Stimulated activated CD8-positive, alpha-beta memory T cell treated with anti-CD3 and anti-CD28 coated beads, Interleukin-4, amount 100 ng/mL, for 4 hours (primary cell): ENCODE measurements around the gene HNF4A.
"Not testable (repeated sequence)": the region's sequence is repeated elsewhere in the genome, so short reads cannot be mapped to it uniquely, and the experiment has no call there.

Experiments used
- DNase-seq, 2 donors: peaks; one replicate each; pipeline ENCODE4 v3.0.0-alpha.2; 2020; ENCODE audit warnings: low read depth in 2 of 2, low spot score in 1 of 2

The HNF4A gene

DNA sequence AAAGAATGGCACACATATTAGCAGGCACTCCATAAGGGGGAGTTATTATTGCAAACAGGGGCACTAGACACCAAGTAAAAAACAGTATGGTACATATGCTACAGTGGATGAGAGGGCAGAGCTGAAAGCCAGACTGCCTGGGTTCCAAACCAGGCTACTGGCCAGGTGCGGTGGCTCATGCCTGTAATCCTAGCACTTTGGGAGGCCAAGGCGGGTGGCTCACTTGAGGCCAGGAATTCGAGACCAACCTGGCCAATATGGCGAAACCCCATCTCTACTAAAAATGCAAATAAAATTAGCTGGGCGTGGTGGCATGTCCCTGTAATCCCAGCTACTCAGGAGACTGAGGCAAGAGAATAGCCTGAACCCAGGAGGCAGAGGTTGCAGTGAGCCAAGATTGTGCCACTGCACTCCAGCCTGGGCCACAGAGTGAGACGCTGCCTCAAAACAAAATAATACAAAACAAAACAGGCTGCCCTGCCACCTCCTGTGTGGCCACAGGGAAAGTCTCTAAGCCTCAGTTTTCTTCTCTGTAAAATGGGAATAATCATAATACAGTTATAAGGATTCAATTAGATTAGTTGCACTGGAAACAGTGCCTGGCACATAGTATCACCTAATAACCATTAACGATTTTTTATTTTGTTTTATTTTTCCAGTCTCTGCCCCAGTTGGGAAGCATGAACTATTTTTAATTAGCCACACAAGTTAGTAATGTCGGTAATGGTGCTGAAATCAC is 112.7 kb downstream of the HNF4A start:
- no peak for DNase-seq

DNA sequence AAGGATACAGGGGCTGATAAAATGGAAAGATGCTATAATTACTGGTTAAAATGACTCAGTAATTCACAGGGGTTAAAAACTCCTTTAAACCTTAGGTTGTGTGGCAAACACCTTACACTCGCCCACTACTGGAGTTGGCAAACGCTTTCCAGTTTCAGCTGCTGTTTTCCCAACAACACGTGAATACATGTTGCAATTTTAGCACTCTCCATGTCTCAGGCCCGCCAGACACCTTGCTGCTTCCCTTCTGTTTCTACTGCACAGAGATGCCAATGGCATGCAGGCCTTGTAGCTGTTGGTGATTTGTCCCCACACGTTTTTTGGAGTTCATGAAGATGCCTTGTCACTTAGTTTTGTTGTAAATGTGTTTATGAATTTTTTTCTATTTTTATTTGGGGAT is 114.8 kb downstream of the HNF4A start:
- DNase-seq: no peak

DNA sequence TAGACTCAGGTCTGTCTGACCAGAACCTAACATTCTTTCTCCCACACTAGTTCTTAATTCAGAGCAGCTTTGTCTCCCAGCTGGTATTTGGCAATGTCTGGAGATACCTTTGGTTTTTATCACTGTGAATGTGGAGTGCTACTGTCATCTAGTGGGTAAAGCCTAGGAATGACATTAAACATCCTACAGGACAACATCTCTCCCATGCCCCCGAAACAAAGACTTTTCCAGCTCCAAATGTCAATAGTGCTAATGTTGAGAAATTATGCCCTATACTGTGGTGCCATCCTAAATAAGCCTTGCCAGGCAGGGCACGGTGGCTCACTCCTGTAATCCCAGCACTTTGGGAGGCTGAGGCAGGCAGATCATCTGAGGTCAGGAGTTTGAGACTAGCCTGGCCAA is 116.0 kb downstream of the HNF4A start:
- no peak for DNase-seq

DNA sequence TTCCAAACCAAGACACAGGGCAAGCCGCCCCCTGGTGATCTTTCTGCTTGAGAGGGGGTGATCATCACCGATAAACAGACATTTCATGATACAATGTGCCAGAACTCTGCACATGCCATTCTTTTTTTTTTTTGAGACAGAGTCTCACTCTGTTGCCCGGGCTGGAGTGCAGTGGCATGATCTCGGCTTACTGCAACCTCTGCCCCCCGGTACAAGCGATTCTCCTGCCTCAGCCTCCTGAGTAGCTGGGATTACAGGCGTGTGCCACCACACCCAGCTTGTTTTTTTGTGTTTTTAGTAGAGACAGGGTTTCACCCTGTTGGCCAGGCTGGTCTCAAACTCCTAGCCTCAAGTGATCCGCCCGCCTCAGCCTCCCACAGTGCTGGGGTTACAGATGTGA is 116.8 kb downstream of the HNF4A start:
- not testable (repeated sequence) for DNase-seq

DNA sequence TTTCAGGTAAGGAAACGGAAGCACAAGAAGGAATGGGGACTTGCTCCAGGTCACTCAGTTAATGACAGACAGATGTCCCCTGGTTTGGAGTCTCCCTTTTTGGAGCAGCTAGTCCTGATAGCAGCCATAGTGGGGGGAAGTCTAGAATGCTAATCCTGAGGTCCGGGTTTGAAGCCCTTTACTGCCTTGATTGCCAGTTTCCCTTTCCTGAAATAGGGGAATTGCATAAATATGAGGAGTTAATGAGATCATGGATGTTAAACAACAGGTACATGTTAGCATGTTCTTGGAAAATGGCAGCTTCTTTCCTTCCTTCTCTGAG is 119.8 kb downstream of the HNF4A start:
- no peak for DNase-seq

DNA sequence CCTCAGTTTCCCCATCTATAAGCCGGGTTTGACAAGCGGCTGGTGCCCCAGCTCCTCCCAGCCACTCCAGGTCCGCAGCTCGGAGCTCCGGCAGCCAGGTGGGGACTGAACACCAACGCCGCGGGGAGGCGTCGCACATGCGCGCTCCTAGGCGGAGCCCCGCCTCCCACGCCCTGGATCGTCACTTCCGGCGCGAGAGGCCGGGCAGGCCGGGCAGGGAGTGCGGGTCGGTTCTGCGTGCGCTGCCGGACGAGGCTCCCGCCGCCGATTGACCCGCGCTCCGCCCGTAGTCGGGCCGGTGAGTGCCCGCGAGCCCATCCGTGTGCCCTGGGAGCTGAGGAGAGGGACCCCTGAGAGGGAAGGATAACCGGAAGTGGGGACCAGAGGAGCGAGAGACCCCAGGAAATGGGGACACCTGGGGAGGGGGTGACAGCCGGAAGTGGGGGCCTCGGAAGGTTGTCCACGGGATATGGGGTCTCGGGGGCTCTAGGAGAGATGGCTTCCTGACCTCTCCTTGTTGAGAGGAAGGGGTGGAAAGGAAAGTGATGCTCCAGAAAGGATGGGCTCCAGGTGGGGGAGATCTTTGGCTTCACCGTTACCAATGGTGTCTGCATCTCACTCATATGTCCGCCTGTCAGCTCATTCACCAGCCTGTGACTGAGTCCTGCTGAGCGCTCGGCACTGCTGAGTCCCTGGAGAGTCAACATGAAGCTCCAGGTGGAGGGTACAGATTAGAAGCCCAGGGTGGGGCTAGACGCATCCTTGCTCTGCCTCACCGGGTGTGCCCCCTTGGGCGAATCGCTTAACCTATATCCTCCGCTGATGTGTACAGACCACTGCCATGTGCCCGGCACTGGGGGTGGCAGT is 120.4 kb downstream of the HNF4A start, which contains the start of gene TTPAL:
TSS of gene TTPAL (plus strand) at position 181 of the 867 bp plus-strand sequence. CDS start 4,126 bp downstream, outside the sequence.
- DNase-seq: peak; percentile 78 to 80

DNA sequence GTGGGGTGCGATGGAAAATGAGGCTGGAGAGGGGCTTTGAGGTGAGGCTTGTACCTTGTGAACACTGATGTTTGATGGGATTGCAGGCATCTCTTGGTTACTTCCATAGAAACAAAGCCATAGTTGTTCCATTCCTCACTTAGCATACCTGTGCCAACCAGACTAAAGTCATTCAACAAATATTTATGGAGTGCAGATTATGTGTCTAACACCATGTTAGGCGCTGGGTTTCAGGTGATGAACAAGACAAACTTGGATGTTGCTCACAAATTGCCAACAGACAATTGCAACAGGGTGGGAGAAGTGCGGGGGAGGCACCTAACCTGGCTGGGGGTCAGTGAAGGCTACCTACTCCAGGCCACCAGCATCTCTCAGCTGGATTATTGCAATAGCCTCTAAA is 121.7 kb downstream of the HNF4A start:
- no peak for DNase-seq

DNA sequence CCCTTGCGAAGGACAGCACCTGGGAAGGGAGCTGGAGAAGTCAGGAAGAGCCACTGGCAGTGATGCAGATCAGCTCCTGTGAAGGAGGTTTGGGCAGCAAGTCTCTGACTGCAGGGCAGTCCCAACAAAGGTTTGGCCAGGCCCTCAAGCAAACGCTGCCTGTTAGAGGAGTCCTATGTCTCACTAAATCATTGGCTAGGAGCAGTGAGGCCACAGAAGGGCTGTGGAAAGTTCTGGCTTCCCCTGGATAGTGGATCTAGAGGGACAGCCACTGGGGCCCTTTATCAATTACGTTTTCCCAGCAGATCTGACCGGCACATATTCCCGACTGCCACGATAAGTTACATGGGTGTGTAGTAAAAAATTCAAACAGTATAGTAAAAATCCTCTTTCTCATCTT is 122.7 kb downstream of the HNF4A start:
- DNase-seq: no peak

DNA sequence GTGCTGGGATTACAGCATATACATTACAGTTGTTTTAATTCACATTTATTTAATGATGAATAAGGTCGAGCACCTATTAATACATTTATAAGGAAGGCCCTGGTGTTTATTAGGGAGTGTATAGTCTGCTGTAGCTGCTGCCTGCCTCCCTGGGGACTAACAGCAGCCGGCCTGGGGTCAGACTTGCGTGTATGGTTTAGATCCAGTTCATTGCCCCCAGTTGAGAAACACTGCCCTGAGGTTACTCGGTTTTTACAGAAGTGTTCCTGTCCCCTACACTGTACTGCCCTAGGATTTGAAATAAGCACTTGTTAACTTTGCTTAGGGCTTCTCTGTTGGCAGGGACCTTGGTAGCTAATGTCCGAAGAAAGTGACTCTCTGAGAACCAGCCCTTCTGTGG is 124.1 kb downstream of the HNF4A start:
- no peak for DNase-seq

DNA sequence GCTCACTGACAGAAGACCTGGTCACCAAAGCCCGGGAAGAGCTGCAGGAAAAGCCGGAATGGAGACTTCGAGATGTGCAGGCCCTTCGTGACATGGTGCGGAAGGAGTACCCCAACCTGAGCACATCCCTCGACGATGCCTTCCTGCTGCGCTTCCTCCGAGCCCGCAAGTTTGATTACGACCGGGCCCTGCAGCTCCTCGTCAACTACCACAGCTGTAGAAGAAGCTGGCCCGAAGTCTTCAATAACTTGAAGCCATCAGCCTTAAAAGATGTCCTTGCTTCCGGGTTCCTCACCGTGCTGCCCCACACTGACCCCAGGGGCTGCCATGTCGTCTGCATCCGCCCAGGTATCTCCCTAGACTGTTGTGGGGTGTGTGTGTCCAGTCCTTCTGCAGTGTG is 124.6 kb downstream of the HNF4A start:
- no peak for DNase-seq

DNA sequence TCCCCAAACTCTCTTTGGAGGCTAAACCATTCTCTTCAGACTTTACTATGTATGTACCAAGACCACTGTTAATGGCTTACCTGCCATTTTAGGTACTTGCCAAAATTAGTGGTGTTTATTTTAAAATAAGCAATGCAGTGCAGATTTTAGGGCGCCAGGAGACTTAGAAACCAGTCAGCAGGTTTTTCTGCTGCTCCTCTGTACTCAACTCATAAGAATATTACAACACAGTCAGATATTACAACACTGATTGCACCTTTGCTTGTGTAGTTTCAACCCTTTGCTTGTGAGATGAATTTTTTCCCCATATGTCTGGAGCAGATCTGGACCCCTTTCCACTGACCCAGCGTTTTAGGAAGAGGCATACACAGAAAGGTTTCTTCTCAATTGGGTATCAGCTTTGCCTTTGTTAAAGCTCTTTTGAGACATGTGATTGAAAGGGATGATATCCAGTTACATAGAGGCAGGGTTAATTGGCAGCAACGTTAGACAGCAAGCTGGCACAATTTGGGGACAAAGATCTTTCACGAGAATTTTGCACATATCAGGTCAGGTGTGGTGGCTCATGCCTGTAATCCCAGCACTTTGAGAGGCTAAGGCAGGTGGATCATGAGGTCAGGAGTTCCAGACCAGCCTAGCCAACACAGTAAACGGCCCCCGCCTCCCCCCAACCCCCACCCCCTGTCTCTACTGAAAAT is 126.4 kb downstream of the HNF4A start:
- DNase-seq: no peak

DNA sequence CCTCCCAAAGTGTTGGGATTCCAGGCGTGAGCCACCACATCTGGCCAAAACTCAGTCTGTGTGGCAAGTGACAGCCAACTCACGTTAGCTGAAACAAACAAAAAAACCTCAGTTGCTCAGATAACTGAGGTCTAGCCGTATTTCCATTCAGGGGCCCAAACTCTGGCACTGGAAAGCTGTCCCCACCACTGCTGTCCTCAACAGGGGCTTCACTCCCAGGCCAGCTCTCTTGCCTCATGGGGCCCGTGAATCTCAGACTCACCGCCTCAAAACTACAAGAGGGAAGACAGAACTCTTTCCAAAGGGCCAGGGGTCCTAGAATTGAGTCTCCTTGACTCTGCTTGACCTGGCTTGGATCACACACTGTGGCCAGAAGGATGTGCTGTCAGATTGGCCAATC is 127.6 kb downstream of the HNF4A start:
- DNase-seq: no peak
